NK-92 treated with Interleukin-12 subunit alpha and Interleukin-12 subunit beta, amount 100 ng/mL, for 24 hours (cell line): Measurements from ENCODE around the gene BRIP1.
"Not testable (repeated sequence)": the region's sequence is repeated elsewhere in the genome, so short reads cannot be mapped to it uniquely, and the experiment has no call there.

Source experiments
- DNase-seq: peaks from one replicate; lab custom pipeline; 2025; lab: John Stamatoyannopoulos, UW

Gene BRIP1

GRCh38 chr17:61862975-61863800, at the start of gene BRIP1:
Gene BRIP1, minus strand, starts transcription at chr17:61863528. Its CDS starts 1,989 bp downstream, at chr17:61861539.
- peak; percentile 91 for DNase-seq

- no peak for DNase-seq
Measured at GRCh38 chr17:61908292-61909037, 45.1 kb upstream of the BRIP1 start.

- no peak for DNase-seq
Measured at GRCh38 chr17:61907361-61907760, 44.0 kb upstream of the BRIP1 start.

GRCh38 chr17:61904094-61904710, 40.9 kb upstream of the BRIP1 start:
- no peak for DNase-seq

GRCh38 chr17:61903251-61903650, 39.9 kb upstream of the BRIP1 start:
- DNase-seq: no peak

GRCh38 chr17:61897548-61898180, 34.3 kb upstream of the BRIP1 start:
- DNase-seq: no peak

- no peak for DNase-seq
Measured at GRCh38 chr17:61895391-61895790, 32.1 kb upstream of the BRIP1 start.

GRCh38 chr17:61894310-61894709, 31.0 kb upstream of the BRIP1 start:
- DNase-seq: not testable (repeated sequence)

- DNase-seq: not testable (repeated sequence)
Measured at GRCh38 chr17:61887733-61888132, 24.4 kb upstream of the BRIP1 start.

GRCh38 chr17:61885865-61886264, 22.5 kb upstream of the BRIP1 start:
- not testable (repeated sequence) for DNase-seq

- DNase-seq: no peak
Measured at GRCh38 chr17:61884864-61885263, 21.5 kb upstream of the BRIP1 start.

- no peak for DNase-seq
Measured at GRCh38 chr17:61880589-61881102, 17.3 kb upstream of the BRIP1 start.

GRCh38 chr17:61878984-61879612, 15.8 kb upstream of the BRIP1 start:
- no peak for DNase-seq

GRCh38 chr17:61878520-61878919, 15.2 kb upstream of the BRIP1 start:
- no peak for DNase-seq

GRCh38 chr17:61877837-61878236, 14.5 kb upstream of the BRIP1 start:
- DNase-seq: no peak

GRCh38 chr17:61875804-61876203, 12.5 kb upstream of the BRIP1 start:
- DNase-seq: no peak

GRCh38 chr17:61875285-61875684, 12.0 kb upstream of the BRIP1 start:
- no peak for DNase-seq

GRCh38 chr17:61874075-61874474, 10.7 kb upstream of the BRIP1 start:
- DNase-seq: no peak

- DNase-seq: no peak
Measured at GRCh38 chr17:61872099-61872498, 8.8 kb upstream of the BRIP1 start.

GRCh38 chr17:61869138-61869537, 5.8 kb upstream of the BRIP1 start:
- no peak for DNase-seq

- no peak for DNase-seq
Measured at GRCh38 chr17:61868074-61868473, 4.7 kb upstream of the BRIP1 start.

- DNase-seq: no peak
Measured at GRCh38 chr17:61867033-61867432, 3.7 kb upstream of the BRIP1 start.
